DOHH2 (cell line): ENCODE data around the gene TRMU.

Experiments
- H3F3A ChIP-seq: fragments of 200-600 bp; sonication (generic), shearing (Covaris generic); 2 replicates; pipeline ENCODE4 v1.6.0; 2016; ENCODE audit warnings: antibody characterized with exemption, mild to moderate bottlenecking; ENCODE audit not compliant: control insufficient read depth, insufficient read depth
- H3K27ac ChIP-seq: fragments of 200-600 bp; sonication (generic); 2 replicates; pipeline ENCODE4 v1.5.1; 2014; ENCODE audit warnings: low read depth, mild to moderate bottlenecking, low read length, moderate library complexity
- H3K27me3 ChIP-seq: fragments of 200-600 bp; sonication (generic); 2 replicates; pipeline ENCODE4 v1.6.1; 2014; ENCODE audit warnings: mild to moderate bottlenecking, low read length, mixed read lengths; ENCODE audit not compliant: control insufficient read depth
- H3K36me3 ChIP-seq: fragments of 200-600 bp; sonication (generic); 2 replicates; pipeline ENCODE4 v1.6.1; 2014; ENCODE audit warnings: mild to moderate bottlenecking, low read length, moderate library complexity, mixed read lengths; ENCODE audit not compliant: control insufficient read depth
- H3K4me1 ChIP-seq: fragments of 200-600 bp; sonication (generic); 2 replicates; pipeline ENCODE4 v1.6.1; 2014; ENCODE audit warnings: mild to moderate bottlenecking, low read length, mixed read lengths; ENCODE audit not compliant: control insufficient read depth
- H3K4me2 ChIP-seq: fragments of 200-600 bp; sonication (generic); 2 replicates; pipeline ENCODE4 v1.6.0; 2014; ENCODE audit warnings: mild to moderate bottlenecking, low read length, moderate library complexity
- H3K4me3 ChIP-seq: fragments of 200-600 bp; sonication (generic); 2 replicates; pipeline ENCODE4 v1.5.1; 2014; ENCODE audit warnings: mild to moderate bottlenecking, low read length, mixed read lengths
- H3K79me2 ChIP-seq: fragments of 200-600 bp; sonication (generic); 2 replicates; pipeline ENCODE4 v1.6.1; 2014; ENCODE audit warnings: mild to moderate bottlenecking, low read length, mixed read lengths; ENCODE audit not compliant: control insufficient read depth
- H3K9me2 ChIP-seq: fragments of 200-600 bp; sonication (generic); replicated peaks from 2 replicates; pipeline ENCODE4 v1.6.1; 2014; ENCODE audit warnings: mild to moderate bottlenecking, low read length, mixed read lengths; ENCODE audit not compliant: control insufficient read depth
- H3K9me3 ChIP-seq: fragments of 200-600 bp; sonication (generic); 2 replicates; pipeline ENCODE4 v1.6.1; 2014; ENCODE audit warnings: antibody characterized with exemption, low read length, mixed read lengths; ENCODE audit not compliant: control insufficient read depth, insufficient read depth
- H4K20me1 ChIP-seq: fragments of 200-600 bp; sonication (generic); 2 replicates; pipeline ENCODE4 v1.6.0; 2014; ENCODE audit warnings: low read depth, mild to moderate bottlenecking, antibody characterized with exemption, low read length, moderate library complexity; ENCODE audit not compliant: control insufficient read depth, insufficient read depth
- EZH2phosphoT487 ChIP-seq: fragments of 200-600 bp; sonication (generic); IDR thresholded peaks from 2 replicates; pipeline ENCODE4 v1.6.1; 2017; ENCODE audit warnings: borderline replicate concordance, mild to moderate bottlenecking, antibody characterized with exemption, low read length, moderate library complexity, mixed read lengths
- TF ChIP-seq, protein P1 (sequence below): fragments of 200-600 bp; sonication (generic); IDR thresholded peaks from one replicate; pipeline ENCODE4 v1.5.1; 2014; ENCODE audit warnings: antibody characterized with exemption, mild to moderate bottlenecking, low read depth, low read length; ENCODE audit not compliant: poor library complexity, severe bottlenecking

Gene TRMU

DNA sequence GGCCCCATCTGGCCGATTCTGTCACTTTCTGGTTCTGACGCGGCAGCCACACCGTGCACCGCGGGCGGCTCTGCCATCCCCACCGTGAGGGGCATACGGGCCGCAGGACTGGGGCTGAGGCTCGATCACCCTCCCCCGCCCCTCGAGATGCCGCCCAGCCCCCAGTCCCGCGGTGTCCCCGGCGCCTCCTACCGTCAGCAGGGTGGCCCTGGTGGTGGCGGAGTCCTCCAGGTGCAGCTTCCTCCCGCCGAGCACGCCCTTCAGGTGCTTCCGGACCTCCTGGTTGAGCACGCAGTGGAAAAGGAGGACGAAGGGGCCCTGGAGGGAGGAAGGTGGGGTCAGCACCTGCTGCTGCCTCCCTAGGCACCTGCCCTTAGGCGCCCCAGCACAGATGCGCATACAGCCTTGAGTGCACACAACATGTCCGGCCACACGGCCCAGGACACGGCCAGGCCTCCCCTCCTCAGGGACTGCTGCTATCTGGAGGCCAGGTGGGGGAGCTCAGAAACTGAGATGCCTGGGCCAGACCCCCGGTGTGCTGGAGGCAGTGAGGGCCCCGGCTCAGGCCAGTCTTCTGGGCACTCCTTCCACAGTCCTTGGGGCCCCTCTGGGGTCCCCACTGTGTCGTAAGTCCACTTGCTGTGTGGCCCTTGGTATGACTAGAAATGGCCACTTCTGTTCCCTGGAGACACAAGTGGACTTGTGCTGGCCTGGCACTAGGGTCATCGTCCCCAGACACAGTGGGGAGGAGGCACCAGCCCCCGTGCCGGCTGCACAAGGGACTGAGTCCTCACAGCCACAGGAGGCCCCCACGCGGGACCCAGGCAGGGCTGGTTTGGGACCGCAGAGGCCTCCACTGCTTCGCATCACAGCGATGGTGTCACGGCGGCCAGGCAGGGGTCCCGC lies 31.5 kb downstream of the TRMU start:
- Histone ChIP-seq H3K4me2 (no peak overlapping the region), H3K9me2 (no peaks in the 10 kb centered on the region), H3K27ac (no peak overlapping the region), H3K36me3 (no peaks in the 10 kb centered on the region), H3K79me2 (no peaks in the 10 kb centered on the region), H3K4me1 (no peaks in the 10 kb centered on the region), H3F3A (no peaks in the 10 kb centered on the region), H4K20me1 (no peaks in the 10 kb centered on the region), H3K9me3 (no peaks in the 10 kb centered on the region), H3K4me3 (no peak overlapping the region), H3K27me3 (no peaks in the 10 kb centered on the region)
- TF ChIP-seq, protein P1, sequence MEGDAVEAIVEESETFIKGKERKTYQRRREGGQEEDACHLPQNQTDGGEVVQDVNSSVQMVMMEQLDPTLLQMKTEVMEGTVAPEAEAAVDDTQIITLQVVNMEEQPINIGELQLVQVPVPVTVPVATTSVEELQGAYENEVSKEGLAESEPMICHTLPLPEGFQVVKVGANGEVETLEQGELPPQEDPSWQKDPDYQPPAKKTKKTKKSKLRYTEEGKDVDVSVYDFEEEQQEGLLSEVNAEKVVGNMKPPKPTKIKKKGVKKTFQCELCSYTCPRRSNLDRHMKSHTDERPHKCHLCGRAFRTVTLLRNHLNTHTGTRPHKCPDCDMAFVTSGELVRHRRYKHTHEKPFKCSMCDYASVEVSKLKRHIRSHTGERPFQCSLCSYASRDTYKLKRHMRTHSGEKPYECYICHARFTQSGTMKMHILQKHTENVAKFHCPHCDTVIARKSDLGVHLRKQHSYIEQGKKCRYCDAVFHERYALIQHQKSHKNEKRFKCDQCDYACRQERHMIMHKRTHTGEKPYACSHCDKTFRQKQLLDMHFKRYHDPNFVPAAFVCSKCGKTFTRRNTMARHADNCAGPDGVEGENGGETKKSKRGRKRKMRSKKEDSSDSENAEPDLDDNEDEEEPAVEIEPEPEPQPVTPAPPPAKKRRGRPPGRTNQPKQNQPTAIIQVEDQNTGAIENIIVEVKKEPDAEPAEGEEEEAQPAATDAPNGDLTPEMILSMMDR, result no peak
- no peak for TF ChIP-seq EZH2phosphoT487

DNA sequence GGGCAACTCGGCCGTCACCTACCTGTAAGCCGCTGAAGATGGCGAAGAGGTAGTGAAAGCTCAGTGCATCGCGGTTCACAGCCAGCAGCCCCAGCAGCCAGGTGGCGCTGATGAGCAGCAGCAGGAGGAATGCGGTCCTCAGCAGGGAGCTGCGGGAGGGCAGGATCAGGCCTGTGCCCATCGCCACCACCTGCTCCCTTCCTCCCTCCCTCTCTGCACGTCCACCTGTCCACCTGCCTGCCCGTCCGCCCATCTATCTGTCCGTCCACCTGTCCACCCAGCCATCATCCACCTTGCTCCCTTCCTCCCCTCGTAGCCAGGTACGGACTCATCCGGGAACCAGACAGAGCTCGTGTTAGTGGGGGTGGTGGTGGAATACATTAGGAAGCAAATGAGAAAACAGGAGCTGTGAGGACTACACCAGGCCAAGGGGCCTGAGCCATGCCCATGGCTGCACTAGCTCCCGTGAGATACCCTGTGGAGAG lies 32.2 kb downstream of the TRMU start:
- Histone ChIP-seq H3K27ac (no peak overlapping the region), H3K4me3 (no peak overlapping the region), H3K4me1 (no peaks in the 10 kb centered on the region), H4K20me1 (no peaks in the 10 kb centered on the region), H3K4me2 (no peak overlapping the region), H3F3A (no peaks in the 10 kb centered on the region), H3K79me2 (no peaks in the 10 kb centered on the region), H3K27me3 (no peaks in the 10 kb centered on the region), H3K9me3 (no peaks in the 10 kb centered on the region), H3K9me2 (no peaks in the 10 kb centered on the region), H3K36me3 (no peaks in the 10 kb centered on the region)
- TF ChIP-seq EZH2phosphoT487, result no peak
- TF ChIP-seq, protein P1, result peak; percentile 94

DNA sequence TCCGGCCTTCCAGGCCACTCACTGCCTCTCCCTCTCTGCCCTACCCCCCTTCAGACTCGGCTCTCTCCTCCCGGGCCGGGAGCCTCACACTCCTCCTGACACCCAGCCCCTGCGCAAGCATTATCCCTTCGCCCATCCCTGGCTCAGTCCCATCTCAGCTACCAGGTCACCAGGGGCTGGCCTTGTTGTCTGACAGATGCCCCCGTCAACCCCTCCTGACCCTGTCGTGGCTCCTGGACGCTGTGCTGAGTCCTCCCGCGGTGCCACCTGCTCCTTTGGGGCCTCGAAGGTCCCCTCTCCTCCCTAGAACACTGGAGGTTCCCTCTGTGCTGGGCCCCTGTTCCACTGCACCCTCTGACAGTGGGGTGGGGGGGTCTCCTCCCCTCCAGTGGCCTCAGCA lies 32.9 kb downstream of the TRMU start:
- Histone ChIP-seq H3K4me2 (no peak overlapping the region), H3K9me2 (no peaks in the 10 kb centered on the region), H4K20me1 (no peaks in the 10 kb centered on the region), H3K9me3 (no peaks in the 10 kb centered on the region), H3F3A (no peaks in the 10 kb centered on the region), H3K4me1 (no peaks in the 10 kb centered on the region), H3K27ac (no peak overlapping the region), H3K27me3 (no peaks in the 10 kb centered on the region), H3K36me3 (no peaks in the 10 kb centered on the region), H3K79me2 (no peaks in the 10 kb centered on the region), H3K4me3 (no peak overlapping the region)
- TF ChIP-seq EZH2phosphoT487, result no peak
